Endothelial cell of umbilical vein (primary cell): ENCODE results near the gene PDE8B. TPM values are rescaled to one million over a fixed set of nuclear protein-coding genes. Genes with fewer than 3 reads are reported as not detected.

ENCODE experiments used
- BruUV-seq: library from RNA; stranded (reverse); fragments of 400-500 nt; replicated peaks from 2 replicates; lab custom pipeline; 2021; lab: Mats Ljungman, UMichigan
- CTCF ChIA-PET: fragments of 300-600, 350-600 bp; sonication (Branson Sonifier 250); formaldehyde crosslinking; loops from one replicate; lab custom pipeline; 2021; ENCODE audit warnings: antibody characterized with exemption, inconsistent platforms; lab: Charles Lee
- POLR2A ChIA-PET: fragments of 300-600, 350-600 bp; sonication (Branson Sonifier 250); formaldehyde crosslinking; loops from one replicate; lab custom pipeline; 2021; ENCODE audit warnings: antibody characterized with exemption, inconsistent platforms; lab: Charles Lee
- DNase-seq: peaks from one replicate; pipeline ENCODE4 v3.0.0-alpha.2; 2011; ENCODE audit warnings: low read depth, low spot score
- FAIRE-seq: peaks from 2 replicates; lab custom pipeline; 2011; peaks lifted over from hg19 to GRCh38; lab: Jason Lieb, UNC
- H2AFZ ChIP-seq: 2 replicates; pipeline ENCODE4 v1.6.0; 2012; ENCODE audit warnings: low read depth, low read length, control low read depth, inconsistent platforms
- H3K27ac ChIP-seq: 2 replicates; pipeline ENCODE4 v1.5.1; 2011; ENCODE audit warnings: low read depth, mild to moderate bottlenecking, control low read depth, low read length, moderate library complexity; ENCODE audit not compliant: insufficient read depth
- H3K27me3 ChIP-seq, 2 experiments: 2 replicates each; pipeline versions ENCODE4 v1.6.0 to v1.6.1; 2011; ENCODE audit warnings: low read length in 2 of 2, mixed read lengths in 1 of 2; ENCODE audit not compliant: control insufficient read depth in 2 of 2, insufficient read depth in 2 of 2
- H3K36me3 ChIP-seq, 2 experiments: 2 replicates in 1 of 2; 3 replicates in 1 of 2; pipeline ENCODE4 v1.5.1; 2011; ENCODE audit warnings: low read length in 2 of 2, mild to moderate bottlenecking in 1 of 2, moderate library complexity in 1 of 2; ENCODE audit not compliant: control insufficient read depth in 2 of 2, insufficient read depth in 2 of 2; ENCODE audit errors: extremely low read depth in 1 of 2
- H3K4me1 ChIP-seq: 3 replicates; pipeline ENCODE4 v1.5.1; 2011; ENCODE audit warnings: mild to moderate bottlenecking, low read length; ENCODE audit not compliant: control insufficient read depth, insufficient read depth; ENCODE audit errors: extremely low read depth
- H3K4me2 ChIP-seq: 2 replicates; pipeline ENCODE4 v1.6.1; 2011; ENCODE audit warnings: low read length, control low read depth, mixed read lengths; ENCODE audit not compliant: insufficient read depth
- H3K4me3 ChIP-seq, 3 experiments: fragments of 200-600 bp in 1 of 3; sonication (generic), shearing (Covaris generic) in 1 of 3; replicated peaks in 1 of 3; 2 replicates each; pipeline ENCODE4 v1.5.1; 2011 to 2016; ENCODE audit warnings: control low read depth in 3 of 3, low read length in 3 of 3, mild to moderate bottlenecking in 2 of 3, inconsistent platforms in 1 of 3, low read depth in 1 of 3, moderate library complexity in 1 of 3; ENCODE audit not compliant: insufficient read depth in 1 of 3
- H3K79me2 ChIP-seq: 2 replicates; pipeline ENCODE4 v1.6.0; 2012; ENCODE audit warnings: low read length, inconsistent platforms; ENCODE audit not compliant: control insufficient read depth, insufficient read depth
- H3K9ac ChIP-seq: replicated peaks from 2 replicates; pipeline ENCODE3; 2011; ENCODE audit warnings: low read length, control low read depth; ENCODE audit not compliant: insufficient read depth; ENCODE audit errors: extremely low read depth
- H3K9me1 ChIP-seq: replicated peaks from 3 replicates; pipeline ENCODE4 v1.6.0; 2011; ENCODE audit warnings: mild to moderate bottlenecking, low read length; ENCODE audit not compliant: control insufficient read depth, insufficient read depth; ENCODE audit errors: extremely low read depth
- H3K9me3 ChIP-seq: replicated peaks from 2 replicates; pipeline ENCODE4 v1.5.1; 2012; ENCODE audit warnings: low read length, inconsistent platforms; ENCODE audit not compliant: control insufficient read depth, insufficient read depth
- H4K20me1 ChIP-seq: replicated peaks from 2 replicates; pipeline ENCODE3; 2011; ENCODE audit warnings: mild to moderate bottlenecking, low read length; ENCODE audit not compliant: control insufficient read depth, insufficient read depth; ENCODE audit errors: extremely low read depth
- EZH2 ChIP-seq: IDR thresholded peaks from 2 replicates; pipeline ENCODE4 v1.6.1; 2012; ENCODE audit warnings: borderline replicate concordance, low read depth, mild to moderate bottlenecking, moderate library complexity, low read length, inconsistent platforms; ENCODE audit not compliant: severe bottlenecking
- FOS ChIP-seq: IDR thresholded peaks from 2 replicates; pipeline ENCODE4 v1.6.1; 2011; ENCODE audit warnings: mild to moderate bottlenecking, low read length, moderate library complexity, borderline replicate concordance; ENCODE audit not compliant: insufficient read depth
- GATA2 ChIP-seq: IDR thresholded peaks from 2 replicates; pipeline ENCODE4 v1.7.0; 2011; ENCODE audit warnings: low read depth, mild to moderate bottlenecking, moderate library complexity, mixed read lengths, low read length; ENCODE audit not compliant: insufficient read length, insufficient read depth
- JUN ChIP-seq: IDR thresholded peaks from 2 replicates; pipeline ENCODE4 v1.6.1; 2011; ENCODE audit warnings: borderline replicate concordance, low read depth; ENCODE audit not compliant: insufficient read length, insufficient read depth
- MYC ChIP-seq: IDR thresholded peaks from one replicate; pipeline ENCODE4 v1.6.1; 2011; ENCODE audit warnings: mild to moderate bottlenecking, low read depth, low read length
- POLR2A ChIP-seq: IDR thresholded peaks from 2 replicates; pipeline ENCODE4 v1.6.1; 2012; ENCODE audit warnings: low read depth, mild to moderate bottlenecking, control low read depth, low read length
- POLR2AphosphoS5 ChIP-seq: IDR thresholded peaks from 2 replicates; pipeline ENCODE4 v1.6.1; 2012; ENCODE audit warnings: low read depth, mild to moderate bottlenecking, control low read depth, low read length, moderate library complexity; ENCODE audit not compliant: insufficient read depth
- dilution Hi-C: fragments of 300-500 bp; cut with MboI; formaldehyde crosslinking; loops from one replicate; pipeline ENCODE4 v1.15.0; 2019; ENCODE audit warnings: low sequenced_read_pairs; ENCODE audit not compliant: extremely low pct_ligation_motif_present
- intact Hi-C: fragments of 100-400 bp; cut with micrococcal nuclease; formaldehyde crosslinking; loops from one replicate; pipeline ENCODE4 v1.10.0; 2022
- polyA plus RNA-seq, 4 experiments: library from polyadenylated mRNA; depleted of rRNA in 3 of 4; stranded (reverse) in 3 of 4; unstranded in 1 of 4; fragments of >200 nt; gene quantifications; 2 replicates each; pipeline versions ENCODE4 v1.2.1 to v1.2.3, GENCODE V29; 2011 to 2012; ENCODE audit warnings: missing spikeins in 1 of 4
- total RNA-seq: library from RNA; stranded (reverse); gene quantifications from 2 replicates; pipeline ENCODE4 v1.2.3, GENCODE V29; 2021
- TF ChIP-seq, protein P1 (sequence below): IDR thresholded peaks from 2 replicates; pipeline ENCODE4 v1.6.1; 2011; ENCODE audit not compliant: insufficient read depth, insufficient read length
- TF ChIP-seq, protein P2 (sequence below), 2 donors: IDR thresholded peaks; 1 replicate in 1 of 2; 2 replicates in 1 of 2; pipeline ENCODE4 v1.5.1; 2011; ENCODE audit warnings: low read length in 2 of 2, mild to moderate bottlenecking in 2 of 2, moderate library complexity in 2 of 2, control low read depth in 1 of 2, inconsistent platforms in 1 of 2, low read depth in 1 of 2; ENCODE audit not compliant: insufficient read depth in 1 of 2; ENCODE audit errors: extremely low read depth in 1 of 2

Gene PDE8B
- total and polyA plus RNA-seq, 2 donors (not counting 3 experiments of a cell fraction or from before 2014, with no cell fraction given) = not detected

DNA sequence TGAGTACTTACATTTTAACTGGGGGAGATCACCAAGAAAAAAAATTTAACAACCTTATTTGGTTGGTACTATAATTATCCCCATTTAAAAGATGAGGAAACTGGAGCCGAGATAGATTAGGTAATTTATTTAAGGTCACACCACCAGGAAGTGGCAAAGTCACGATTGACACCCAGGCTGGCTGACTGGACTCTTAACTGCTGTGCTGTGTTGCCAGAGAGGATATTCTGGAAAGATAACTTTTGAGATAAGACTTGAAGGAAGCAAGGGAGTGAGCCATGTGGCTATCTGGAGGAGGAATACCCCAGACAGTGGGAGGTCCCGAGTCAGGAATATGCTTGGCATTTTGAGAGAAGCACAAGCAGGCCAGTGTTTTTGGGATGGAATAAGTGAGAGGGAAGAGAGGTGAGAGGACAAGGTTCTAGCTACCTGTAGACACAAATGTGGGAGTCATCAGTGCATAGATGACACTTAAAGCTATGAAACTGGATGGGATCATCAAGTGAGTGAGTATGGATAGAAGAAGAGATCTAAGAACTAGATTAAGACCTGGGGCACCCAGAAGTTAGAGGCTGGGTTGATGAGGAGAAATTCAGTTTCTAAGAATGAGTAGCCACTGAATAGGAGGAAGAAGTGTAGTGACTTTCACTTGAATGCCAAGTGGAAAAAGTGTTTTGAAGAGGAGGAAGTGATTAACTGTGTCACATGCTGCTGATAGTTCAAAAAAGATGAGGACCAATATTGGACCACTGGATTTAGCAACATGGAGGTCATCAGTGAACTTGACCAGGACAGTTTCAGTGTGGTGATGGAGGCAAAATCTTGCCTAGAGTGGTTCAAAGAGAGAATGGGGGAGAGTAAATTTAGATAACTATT, 25.6 kb downstream of the PDE8B start:
- intact Hi-C loops (no loop called here), dilution Hi-C loops (no loop called here)
- TF ChIP-seq GATA2 (no peak), POLR2AphosphoS5 (no peak), MYC (no peak), POLR2A (no peak), JUN (no peak), EZH2 (no peak), FOS (no peak)
- TF ChIP-seq, protein P1, sequence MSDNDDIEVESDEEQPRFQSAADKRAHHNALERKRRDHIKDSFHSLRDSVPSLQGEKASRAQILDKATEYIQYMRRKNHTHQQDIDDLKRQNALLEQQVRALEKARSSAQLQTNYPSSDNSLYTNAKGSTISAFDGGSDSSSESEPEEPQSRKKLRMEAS = no peak
- TF ChIP-seq, protein P2, sequence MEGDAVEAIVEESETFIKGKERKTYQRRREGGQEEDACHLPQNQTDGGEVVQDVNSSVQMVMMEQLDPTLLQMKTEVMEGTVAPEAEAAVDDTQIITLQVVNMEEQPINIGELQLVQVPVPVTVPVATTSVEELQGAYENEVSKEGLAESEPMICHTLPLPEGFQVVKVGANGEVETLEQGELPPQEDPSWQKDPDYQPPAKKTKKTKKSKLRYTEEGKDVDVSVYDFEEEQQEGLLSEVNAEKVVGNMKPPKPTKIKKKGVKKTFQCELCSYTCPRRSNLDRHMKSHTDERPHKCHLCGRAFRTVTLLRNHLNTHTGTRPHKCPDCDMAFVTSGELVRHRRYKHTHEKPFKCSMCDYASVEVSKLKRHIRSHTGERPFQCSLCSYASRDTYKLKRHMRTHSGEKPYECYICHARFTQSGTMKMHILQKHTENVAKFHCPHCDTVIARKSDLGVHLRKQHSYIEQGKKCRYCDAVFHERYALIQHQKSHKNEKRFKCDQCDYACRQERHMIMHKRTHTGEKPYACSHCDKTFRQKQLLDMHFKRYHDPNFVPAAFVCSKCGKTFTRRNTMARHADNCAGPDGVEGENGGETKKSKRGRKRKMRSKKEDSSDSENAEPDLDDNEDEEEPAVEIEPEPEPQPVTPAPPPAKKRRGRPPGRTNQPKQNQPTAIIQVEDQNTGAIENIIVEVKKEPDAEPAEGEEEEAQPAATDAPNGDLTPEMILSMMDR (IDR thresholded peaks at IDR 0.05; ENCODE audit: extremely low read depth in 1 of 2, insufficient read depth in 1 of 2, low read depth in 1 of 2, low read length in 2 of 2) = no peak
- Histone ChIP-seq H3K27me3 (peaks cover 6% of the 10 kb centered on the region in 2 experiments), H2AFZ (no peak overlapping the region), H3K4me1 (no peaks in the 10 kb centered on the region), H3K27ac (no peak overlapping the region), H3K4me3 (no peak overlapping the region), H3K9me3 (no peaks in the 10 kb centered on the region), H3K79me2 (no peaks in the 10 kb centered on the region), H3K4me2 (no peak overlapping the region), H3K9me1 (no peaks in the 10 kb centered on the region), H4K20me1 (no peaks in the 10 kb centered on the region), H3K9ac (no peak overlapping the region), H3K36me3 (no peaks in the 10 kb centered on the region)
- FAIRE-seq (no peak), DNase-seq (no peak)
- CTCF ChIA-PET = no interaction called here
- BruUV-seq = no TSS peak
- POLR2A ChIA-PET = interaction anchor here (0.7 kb wide), 1 partner anchor 1796 kb away, joined by 3 read pairs; no protein-coding TSS in a partner anchor
